Activated CD4-positive, alpha-beta T cell treated with anti-CD3 and anti-CD28 coated beads, Interleukin-2, Interleukin-6, amounts not matched to agents 100 ng/mL and 50 ng/mL, durations not matched to agents 16 hours and 8 hours (primary cell): ENCODE results near the gene TMEM40.

Source experiments
- DNase-seq: peaks from one replicate; pipeline ENCODE4 v3.0.0-alpha.2; 2020

The TMEM40 gene

DNA sequence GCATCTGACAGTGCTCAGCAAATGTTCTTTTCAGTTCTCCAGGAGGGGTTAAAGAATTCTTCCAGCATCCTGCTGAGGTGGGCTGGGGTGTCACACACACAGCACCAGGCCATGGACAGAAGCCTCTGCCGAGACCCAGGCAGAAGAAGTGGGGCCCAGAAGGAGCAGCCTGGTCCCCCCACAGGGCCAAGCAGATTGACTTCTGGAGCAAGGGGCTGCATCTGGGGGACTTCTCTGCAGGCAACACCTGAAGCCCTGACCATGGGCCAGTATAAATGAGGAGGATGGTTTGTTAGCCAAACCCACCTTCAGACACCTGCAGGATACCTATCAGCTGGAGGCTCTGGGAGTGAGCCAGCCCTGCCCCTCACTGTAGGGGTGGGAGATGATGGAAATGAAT is 16.2 kb upstream of the TMEM40 start:
- DNase-seq = no peak

DNA sequence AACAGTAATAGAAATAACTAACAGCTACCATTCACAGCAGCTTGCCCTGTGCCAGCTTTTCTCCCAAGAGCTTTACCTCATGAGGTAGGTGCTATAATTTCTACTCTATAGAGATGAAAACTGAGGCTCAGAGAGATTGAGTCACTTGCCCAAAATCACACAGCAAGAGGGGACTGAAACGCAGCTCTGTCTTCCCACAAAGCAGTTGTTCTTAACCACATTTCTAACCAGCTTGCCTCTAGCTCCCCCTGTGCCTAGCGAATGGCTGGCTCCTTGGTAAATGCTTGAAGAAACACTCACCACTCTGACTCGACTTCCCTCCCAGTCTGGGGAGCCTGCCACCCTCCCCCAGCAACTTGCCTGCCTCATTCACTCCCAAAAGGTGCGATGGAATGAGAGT is 15.6 kb upstream of the TMEM40 start:
- DNase-seq = no peak

DNA sequence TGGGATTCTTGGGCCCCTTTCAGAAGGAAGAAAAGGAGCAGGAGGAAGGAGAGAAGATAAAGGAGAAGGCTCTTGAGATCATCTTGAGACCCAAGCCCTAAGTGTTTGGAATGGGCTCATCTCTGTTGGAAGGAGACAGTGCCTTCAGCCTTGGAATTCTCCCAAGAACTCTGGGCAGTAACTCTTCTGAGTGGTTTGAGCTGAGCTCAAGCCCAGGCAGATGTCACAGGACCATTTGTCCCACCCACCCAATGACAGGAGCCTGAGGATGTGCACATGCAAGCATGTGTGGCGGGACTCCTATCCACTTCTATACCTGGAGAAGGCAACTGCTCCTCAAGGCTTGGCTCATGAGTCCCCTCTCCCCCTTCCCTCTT is 14.6 kb upstream of the TMEM40 start:
- DNase-seq = no peak

DNA sequence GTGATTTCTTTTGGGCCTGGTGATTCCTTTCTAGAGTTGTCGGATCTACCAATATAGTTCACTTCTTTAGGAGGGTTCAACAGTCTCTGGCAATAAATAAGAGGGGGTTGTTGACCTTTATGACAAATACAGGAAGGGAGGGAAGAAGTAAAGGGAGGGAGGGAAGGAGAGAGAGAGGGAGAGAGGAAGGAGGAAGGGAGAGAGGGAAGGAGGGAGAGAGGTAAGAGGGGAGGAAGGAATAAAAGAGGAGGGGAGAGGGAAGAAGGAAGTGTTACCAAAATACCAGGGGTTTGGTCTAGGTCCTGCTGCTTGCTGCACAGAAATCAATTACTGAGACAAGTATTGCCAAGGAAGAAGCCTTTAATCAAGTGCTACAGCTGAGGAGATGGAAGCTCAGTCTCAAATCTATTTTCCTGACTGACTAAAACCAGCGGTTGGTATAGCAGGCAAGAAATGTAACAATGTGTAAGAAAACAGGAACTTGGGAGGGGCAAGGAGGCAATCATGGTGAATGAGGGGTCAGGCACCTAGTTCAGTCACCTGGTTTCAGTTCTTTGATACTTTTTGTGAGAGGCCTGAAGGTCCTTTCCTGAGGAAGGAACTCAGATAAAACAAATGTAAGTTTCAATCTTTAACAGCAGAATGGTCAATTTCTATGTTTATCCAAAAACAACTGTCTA is 14.1 kb upstream of the TMEM40 start:
- DNase-seq = no peak

DNA sequence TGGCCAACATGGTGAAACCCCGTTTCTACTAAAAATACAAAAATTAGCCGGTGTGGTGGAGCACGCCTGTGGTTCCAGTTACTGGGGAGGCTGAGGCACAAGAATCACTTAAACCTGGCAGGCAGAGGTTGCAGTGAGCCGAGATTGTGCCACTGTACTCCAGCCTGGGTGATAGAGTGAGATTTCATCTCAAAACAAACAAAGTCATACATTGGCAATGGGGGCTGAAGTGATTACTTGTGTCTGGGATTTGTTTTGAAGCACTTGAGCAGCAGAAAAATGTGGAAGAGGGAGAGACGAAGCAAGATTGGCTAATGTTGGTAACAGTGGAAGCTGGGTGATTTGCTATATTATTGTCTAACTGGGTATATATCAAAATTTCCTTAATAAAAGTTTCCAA is 13.4 kb upstream of the TMEM40 start:
- DNase-seq = no peak

DNA sequence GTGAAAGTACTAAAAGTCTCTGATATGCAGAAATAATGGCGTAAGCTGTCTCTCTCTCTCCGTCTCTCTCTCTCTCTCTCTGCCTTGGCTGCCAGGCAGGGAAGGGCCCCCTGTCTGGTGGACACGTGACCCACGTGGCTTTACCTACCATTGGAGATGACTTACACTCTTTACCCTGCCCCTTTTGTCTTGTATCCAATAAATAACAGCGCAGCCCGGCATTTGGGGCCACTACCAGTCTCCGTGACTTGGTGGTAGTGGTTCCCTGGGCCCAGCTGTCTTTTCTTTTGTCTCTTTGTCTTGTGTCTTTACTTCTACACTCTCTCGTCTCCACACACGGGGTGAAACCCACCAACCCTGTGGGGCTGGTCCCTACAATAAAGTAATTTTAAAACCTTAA is 12.2 kb upstream of the TMEM40 start:
- no peak for DNase-seq

DNA sequence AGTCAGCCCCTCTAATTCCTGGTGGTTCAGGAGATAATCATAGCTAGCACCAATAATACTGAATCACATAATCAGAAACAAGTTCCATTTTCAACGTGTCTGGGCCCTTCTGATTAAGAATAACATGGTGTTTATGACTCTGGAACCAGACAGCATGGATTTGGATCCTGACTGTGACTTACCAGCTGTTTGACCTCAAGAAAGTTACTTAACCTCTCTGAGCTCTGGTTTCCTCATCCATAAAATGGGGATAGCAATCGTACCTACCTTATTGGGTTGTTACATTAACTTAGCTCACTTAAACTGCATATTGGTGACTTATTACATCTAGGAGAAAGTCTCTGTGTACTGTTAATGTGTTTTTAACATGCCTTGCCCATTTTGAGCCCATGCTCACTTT is 10.7 kb upstream of the TMEM40 start:
- DNase-seq = no peak

DNA sequence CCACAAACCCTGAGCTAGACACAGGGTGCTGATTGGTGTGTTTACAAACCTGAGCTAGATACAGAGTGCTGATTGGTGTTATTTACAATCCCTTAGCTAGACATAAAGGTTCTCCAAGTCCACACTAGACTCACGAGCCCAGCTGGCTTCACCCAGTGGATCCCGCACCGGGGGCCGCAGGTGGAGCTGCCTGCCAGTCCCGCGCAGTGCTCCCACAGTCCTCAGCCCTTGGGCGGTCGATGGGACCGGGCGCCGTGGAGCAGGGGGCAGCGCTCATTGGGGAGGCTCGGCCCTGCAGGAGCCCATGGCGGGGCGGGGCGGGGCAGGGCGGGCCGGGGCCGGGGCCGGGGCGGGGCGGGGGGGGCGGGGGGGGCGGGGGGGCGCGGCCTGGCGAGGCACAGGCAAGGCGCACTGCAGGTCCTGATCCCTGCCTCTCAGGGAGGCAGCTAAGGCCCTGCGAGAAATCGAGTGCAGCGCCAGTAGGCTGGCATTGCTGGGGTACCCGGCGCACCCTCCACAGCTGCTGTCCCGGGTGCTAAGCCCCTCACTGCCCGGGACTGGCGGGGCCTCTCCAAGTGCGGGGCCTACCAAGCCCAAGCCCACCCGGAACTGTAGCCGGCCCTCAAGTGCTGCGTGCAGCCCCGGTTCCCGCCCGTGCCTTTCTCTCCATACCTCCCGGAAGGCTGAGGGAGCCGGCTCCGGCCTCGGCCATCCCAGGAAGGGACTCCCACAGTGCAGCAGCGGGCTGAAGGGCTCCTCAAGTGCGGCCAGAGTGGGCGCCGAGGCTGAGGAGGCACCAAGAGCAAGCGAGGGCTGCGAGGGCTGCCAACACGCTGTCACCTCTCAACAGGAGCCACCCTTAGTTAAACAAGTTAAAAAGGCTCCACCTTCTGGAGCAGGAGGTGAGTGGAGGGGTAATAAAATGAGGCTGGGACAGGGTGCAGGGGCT is 9.8 kb upstream of the TMEM40 start:
- no peak for DNase-seq

DNA sequence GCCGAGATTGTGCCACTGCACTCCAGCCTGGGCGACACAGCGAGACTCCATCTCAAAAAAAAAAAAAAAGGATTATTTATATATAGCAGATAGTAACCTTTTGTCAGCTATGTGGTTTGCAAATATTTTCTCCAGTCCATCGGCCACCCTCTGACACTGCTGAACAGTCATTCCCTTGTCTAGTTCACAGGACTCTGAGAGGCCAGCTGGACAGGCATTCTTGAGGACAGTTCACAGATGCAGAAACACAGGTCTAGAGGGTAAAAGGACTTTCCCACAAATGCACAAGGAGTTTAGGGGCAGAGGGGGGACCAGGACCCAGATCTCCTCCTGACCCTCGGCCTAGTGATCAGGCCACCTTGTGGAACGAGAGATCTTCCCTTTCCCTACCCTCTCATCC is 7.5 kb upstream of the TMEM40 start:
- no peak for DNase-seq

DNA sequence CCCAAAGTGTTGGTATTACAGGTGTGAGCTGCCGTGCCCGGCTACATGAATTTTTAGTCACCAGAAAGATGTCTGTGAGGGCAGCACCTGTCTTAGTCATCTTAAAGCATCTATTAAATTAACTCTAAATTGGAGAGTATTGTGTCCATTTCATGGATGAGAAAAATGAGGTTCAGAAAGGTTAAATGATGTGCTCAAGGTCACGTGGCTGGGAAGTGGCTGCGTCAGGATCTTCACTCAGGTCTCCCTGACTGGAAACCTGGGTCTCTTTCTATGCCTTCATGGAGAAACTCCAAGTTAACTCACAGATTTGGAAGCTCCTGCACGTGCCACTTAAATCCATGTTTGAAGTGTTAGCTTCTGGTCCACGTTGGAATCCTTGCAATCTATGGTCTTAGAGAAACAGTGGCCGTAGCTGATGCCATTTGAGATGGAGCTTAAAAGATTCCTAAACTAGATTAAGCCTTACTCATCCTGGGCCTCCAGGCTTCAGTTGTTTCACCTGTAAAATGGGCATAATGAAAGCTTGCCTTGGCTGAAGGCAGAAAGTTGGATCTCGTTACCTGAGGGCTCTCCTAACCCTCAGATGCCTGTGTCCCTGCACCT is 5.2 kb upstream of the TMEM40 start:
- DNase-seq = no peak

DNA sequence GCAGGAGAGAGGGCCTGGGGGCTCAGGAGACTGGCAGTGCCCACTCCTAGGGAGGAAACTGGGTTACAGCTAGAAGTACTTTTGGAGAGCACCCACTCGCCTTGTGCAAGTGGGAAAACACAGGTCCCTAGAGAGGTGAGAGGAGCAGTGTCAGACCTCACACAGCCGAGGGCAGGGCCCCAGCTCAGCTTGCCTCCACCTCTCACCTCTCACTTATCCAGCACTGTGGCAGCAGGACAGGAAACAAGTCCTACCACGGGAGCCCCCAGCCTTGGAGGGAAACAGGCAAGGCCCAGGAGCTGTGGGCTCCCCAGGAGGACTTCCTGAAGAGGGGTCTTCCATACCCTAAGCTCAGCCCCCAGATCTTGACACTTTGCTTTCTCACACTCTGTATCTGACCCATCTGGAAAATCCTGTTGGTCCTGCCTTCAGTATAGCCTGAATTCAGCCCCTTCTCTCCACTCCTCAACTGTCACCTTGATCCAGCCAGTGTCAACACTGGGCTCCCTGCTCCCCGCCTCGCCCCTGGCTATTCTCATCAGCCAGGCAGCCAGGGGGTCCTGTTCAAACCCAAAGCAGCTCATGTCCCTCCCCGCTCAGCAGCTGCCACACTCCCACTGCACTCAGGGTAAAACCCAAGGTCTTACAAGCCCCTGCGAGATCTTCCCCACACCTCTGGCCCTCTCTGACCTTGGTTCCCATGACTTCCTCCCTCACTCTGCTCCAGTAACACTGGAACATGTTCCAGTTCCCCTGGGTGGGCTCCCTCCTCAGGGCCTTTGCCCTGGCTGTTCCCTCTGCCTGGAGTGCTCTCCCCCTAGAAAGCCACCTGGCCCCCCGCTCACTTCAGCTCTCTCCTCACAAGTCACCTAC is 870 bp upstream of the TMEM40 start:
- DNase-seq = no peak

DNA sequence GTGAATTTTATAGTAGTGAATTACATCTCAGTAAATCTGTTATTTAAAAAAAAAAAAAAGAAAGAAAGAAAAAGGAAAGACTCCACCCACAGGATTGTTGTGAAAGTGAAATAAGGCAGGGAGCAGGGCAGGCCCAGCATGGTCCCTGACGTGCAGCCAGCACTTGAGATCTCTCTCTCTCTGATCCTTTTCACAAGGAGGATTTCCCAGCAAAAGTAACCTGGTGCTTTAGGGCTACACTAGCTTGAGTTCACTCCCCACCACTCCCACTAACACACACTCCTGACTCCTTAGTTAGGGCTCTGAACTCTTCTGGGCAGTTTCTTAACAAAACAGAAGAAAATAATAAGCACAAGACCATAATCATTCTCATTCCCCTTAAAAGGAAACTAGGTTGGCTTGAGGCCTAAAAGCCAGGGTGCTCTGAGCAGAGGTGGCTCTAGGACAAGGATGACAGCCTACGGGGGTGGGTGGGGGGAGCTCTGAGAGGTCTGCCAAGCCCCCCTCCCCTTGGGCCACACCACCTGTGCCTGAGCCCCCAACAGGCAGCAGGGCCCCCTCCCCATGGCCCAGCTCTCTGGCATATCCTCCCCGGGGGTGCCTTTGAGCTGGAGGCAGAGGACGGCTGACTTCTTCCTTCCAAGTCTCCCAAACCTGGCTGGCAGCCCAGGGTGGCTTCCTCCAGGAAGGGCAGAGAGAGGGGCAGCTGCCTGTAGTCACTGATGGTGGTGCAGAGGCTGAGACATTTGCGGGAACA is 856 bp downstream of the TMEM40 start:
- no peak for DNase-seq

DNA sequence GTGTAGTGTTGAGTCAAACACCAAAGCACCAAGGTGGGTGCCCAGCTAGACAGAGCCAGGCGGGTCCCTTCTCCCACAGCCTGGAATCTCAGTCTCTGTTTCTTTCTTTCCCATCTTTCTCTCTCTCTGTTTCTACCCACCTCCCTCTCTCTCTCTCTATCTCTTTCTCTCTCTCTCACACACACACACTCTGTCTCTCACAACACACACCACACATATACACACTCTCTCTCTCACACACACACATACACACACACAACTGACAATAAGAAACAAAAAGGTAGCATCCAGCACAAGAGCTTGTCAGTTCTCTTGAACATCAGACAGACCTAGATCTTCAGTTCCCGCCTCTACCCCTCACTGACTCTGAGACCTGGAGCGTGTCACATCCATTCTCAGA is 2.4 kb downstream of the TMEM40 start:
- no peak for DNase-seq

DNA sequence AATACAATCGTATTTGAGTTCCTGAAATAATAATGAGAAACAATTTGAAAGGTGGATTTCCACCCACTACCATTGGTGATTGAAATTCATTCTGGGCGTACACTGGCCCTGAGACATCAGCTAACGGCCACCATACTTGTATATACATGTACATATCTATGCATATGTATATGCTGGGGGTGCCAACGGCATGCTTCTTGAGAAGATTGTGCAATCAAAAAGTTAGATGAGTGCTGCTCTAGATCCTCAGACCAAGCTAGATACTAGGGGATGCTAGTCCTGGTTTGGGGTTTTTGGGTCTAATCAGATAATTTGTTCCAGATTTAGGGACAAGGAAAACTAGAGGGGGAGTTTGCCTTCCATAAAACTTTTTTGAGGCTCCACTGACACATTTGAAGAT is 2.9 kb downstream of the TMEM40 start:
- DNase-seq = no peak

DNA sequence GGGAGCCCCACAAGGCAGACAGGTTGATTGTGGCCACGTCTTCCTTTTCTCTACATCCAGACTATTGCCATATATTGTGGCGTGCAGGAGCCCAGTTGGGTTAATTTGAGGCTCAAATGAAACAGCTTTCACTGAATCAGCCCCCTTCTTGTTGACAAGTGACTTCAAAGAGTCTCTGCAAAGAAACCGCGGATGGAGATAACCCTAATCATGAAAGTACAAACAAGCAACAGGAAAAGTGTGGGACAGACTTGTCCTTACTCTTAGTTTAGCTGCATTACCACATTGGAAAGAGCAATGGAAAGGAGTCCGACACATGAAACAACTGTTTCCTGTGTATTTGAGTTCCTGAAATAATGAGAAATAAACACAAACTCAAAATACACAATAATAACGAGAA is 3.3 kb downstream of the TMEM40 start:
- no peak for DNase-seq

DNA sequence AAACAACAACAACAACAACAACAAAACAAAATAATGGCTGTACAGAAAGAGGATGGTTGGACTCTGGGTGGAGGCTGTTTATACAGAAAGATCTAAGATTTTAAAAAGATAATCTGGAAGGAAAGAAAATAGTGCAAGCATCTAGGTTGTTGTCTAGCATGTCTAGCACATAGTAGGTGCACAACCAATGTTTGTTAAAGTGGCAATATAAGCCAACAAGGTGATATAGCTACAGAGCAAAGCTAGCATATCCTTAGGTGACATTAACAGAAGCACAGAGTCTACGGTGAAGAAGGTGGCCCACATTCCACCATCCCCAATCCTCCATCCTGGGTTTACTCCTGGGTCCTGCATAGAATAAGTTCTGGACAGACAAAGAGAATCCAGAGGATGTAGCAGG is 4.7 kb downstream of the TMEM40 start:
- DNase-seq = no peak

DNA sequence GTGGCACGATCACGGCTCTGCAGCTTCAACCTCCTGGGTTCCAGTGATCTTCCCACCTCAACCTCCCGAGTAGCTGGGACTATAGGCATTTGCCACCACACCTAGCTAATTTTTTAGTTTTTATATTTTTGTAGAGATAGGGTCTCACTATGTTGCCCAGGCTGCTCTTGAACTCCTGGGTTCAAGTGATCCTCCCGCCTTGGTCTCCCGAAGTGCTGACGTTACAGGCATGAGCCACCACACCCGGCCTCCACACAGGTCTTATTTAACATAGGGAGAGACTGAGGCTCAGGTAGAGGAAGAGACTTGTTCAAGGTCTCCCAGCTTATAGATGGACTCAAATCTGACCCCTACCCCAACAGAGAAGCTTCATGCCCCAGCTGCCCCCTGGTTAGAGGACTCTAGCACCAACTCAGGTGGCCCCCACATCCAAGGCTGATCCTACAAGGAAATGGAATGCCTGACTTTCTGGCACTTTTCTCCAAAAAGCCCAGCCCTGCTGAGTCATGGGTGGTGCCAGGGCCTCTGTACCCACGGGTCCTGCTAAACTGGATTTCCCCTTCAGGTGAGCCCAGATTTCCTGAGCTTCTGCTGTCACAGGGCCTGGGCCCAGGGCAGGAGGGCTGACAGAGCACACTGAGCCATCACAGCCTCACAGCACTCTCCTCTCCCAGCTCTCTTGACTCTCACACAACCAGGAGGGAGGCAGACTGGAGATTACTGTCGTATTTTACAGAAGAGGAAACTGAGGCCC is 5.6 kb downstream of the TMEM40 start:
- DNase-seq = no peak

DNA sequence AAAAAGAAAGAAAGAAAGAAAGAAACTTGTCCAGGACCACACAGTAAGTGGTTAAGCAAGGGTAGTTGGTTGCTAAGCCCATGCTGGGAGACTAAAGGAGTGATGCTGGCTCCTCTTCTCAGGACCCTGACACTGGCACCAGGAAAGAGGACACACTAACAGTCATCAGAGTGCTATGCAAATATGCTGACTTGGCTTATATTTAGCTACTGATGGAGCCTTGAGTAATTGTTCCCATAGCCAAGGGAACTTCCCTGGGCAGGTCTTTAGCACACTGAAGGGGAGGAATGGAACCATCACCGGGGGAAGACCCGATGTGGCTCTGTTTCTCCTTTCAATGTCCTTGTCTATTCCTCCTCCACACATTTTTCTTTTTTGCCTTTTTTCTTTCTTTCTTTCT is 6.2 kb downstream of the TMEM40 start:
- no peak for DNase-seq

DNA sequence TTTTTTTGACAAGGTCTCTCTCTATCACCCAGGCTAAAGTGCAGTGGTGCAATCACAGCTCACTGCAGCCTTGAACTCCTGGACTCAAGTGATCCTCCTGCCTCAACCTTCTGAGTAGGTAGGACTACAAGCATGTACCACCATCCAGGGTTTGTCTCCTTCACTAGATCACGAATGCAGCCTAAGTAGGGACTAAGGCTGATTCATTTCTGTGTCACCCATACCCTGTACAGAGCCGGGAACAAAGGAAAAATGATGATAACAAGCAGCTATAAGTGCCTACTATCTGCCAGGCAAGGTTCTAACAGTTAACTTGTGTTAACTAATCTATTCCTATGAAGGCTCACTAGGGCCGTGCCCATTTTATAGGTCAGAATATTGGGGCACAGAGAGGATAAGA is 7.0 kb downstream of the TMEM40 start:
- no peak for DNase-seq

DNA sequence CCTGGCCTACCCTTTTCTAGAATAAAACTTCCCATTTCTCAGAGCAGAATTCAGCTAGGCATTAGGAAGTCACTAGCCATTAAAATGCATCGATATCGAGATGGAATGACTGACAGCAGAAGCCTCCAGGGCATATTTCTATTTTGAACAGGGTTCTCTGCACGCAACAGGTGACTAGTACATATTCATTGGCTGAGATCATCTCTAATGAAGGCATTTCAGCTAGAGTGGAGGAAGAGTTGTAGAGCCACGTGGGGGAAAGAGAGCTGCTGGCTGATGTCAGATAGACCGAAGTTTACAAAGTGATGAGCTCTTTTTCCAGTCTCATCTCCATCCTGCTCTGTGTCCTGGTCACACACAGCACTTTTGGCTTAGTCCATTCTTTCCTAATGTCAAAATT is 7.5 kb downstream of the TMEM40 start:
- DNase-seq = no peak

DNA sequence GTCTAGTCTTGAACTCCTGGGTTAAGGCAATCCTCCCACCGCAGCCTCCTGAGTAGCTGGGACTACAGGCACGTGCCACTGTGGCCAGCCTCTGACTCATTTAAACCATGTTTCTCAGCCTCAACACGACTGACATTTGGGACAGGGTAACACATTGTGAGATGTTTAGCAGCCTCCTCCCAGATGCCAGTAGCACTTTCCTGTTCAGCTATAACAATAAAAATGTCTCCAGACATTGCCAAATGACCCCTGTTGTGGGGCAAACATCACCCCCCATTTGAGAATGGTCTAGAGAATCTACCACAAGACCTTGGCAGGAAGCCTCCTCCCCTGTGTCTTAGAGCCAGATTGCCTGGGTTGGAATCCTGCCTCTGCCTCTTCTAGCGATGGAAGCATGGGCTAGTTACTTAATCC is 8.4 kb downstream of the TMEM40 start:
- peak; percentile 65 for DNase-seq

DNA sequence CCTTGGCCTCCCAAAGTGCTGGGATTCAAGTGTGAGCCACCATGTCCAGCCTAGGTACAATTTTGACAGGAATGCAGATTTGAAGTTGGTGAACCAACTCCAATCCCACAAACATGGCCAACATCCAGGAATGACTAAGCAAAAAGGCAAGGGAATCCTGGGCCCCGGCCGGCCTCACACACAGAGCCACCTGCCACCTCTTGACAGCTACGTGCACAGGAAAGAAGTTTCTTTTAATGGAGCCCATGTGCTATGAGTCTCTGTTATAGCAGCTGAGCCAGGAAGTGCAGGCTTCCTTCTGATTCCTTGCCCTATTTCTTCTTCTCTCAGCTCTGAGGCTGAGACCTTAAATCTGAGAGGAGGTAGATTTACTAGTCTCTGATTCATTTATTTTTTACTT is 8.8 kb downstream of the TMEM40 start:
- DNase-seq = no peak
